8988T (cell line): ENCODE measurements around the gene CCR4.
"Not testable (repeated sequence)": the region's sequence is repeated elsewhere in the genome, so short reads cannot be mapped to it uniquely, and the experiment has no call there.

Experiments
- DNase-seq: peaks from one replicate; pipeline ENCODE4 v3.0.0; 2011

CCR4 gene

GRCh38 chr3:32984918-32985317 lies 33.5 kb downstream of the CCR4 start:
- DNase-seq: not testable (repeated sequence)

- DNase-seq: no peak
These were observed 37.7 kb downstream of the CCR4 start for GRCh38 chr3:32989171-32989570.

- DNase-seq: no peak
These were observed 38.7 kb downstream of the CCR4 start for GRCh38 chr3:32990116-32990515.

DNA sequence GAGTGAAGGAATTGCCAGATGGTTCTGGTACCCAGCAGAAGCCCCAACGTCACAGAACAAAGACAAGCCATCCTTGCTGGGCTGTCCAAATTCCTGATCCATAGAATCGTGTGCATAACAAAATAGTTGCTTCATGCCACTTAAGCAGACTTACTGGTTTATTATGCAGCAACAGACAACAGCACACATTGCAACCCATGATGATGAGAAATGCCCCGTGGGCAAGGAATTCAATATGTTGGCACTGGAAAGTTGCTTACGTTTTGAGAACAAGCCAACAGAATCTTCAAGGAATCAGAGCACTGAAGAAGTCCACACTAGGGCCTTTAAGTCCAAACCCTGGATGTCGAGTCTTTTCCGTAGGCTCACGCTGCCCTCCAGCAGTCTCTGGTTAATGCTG lies 40.3 kb downstream of the CCR4 start:
- DNase-seq: no peak

GRCh38 chr3:32992310-32992686 lies 40.9 kb downstream of the CCR4 start:
- no peak for DNase-seq

DNA sequence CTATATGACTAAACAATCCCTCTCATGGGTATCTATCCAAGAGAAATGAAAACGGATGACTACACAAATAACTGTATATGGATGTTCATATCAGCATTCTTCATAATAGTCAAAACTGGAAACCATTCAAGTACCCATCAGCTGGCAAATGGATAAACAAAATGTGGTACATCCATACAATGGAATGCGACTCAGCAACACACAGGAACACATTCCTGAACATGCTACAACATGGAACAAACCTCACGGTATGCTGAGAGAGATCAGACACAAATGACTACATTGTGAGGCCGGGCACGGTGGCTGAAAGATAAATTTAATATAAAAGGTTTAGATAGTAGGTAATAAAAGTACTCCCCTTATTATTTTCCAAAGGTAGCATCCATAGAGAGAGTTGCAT lies 42.6 kb downstream of the CCR4 start:
- no peak for DNase-seq

DNA sequence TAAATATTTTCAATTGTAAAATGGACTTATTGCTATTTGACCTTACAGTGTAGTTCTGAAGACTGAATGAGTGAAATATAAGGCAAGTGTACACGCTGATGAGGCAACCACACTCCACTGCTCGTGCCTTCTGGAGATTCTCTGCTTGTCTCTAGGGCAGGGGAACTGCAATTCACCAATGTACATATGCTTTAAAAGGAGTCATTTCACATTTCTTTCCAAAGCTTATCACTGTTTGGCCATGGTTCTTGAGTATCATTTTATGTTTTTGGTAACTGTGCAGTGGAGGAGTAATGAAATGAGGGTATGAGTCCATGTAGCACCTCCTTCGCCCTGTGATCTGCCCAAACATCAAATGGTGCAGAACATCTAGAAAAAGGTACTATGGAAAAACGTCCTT lies 43.7 kb downstream of the CCR4 start:
- DNase-seq: no peak

GRCh38 chr3:32996048-32996754 lies 44.8 kb downstream of the CCR4 start:
- DNase-seq: no peak

GRCh38 chr3:32996755-32997091 lies 45.3 kb downstream of the CCR4 start:
- DNase-seq: no peak

DNA sequence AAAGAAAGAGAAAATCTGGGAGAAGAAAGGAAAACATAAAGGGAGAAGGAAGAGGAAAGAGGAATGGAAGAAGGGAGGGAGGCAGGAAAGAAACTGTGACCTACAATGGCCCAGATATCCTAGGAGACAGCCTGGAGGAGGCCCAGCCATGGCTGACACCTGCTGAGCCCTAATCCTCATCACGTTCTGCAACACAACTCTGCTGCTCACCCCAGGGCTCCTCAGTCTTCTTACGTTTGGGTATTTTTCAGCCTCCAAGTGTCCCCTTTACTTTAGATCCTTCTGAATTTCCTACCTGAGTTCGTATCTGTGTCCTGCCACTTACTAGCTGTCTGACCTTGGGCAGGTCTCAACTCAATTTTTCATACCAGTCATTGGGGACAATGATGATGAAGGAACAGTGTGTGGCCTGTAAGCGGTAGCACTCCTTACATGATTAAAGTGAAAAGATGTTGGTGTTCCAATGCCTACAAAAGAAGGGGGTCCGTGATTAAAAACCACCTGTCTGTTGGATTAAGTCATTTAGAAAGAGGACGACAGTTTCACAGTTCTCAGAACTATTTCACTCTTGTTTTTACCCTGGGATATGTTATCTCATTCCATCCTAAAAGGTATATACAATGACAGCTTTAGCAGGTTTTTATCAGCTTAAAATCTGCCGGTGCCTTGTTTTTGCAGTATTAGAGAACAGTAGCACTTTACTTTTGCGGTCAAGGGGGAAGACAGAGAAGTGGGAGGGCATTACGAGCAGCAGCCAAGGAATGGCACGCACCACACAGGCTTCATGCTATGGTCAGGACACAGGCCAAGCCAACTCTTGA lies 47.4 kb downstream of the CCR4 start:
- DNase-seq: no peak

DNA sequence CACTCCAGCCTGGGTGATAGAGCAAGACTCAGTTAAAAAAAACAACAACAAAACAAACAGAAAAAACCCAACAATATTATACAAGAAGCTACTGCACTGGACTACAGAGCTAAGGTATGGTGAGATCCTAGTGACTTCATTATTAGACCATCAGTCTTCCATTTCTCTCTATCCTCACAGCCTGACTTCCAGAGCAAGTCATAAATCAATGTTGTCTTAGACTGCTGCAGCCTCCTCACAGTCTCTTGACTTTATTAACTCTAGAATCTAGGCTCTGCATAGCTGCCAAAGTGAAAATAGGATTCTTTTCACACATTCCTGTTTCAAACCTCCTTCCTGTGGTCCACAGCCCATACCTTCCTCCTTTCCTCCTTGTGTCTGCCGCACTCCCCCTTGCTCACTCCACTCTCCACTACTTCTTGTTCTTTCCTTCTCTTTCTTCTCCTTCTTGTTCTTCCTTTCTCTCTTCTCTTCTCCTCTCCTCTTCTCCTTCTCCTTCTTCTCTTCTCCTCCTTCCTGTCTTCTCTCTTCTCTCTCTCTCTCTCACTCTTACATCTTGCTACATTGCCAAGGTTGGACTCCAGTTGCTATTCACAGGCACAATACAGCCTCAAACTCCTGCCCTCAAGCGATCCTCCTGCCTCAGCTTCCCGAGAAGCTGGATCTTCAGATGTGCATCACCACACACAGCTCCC lies 49.4 kb downstream of the CCR4 start:
- DNase-seq: no peak

GRCh38 chr3:33001889-33002288 lies 50.4 kb downstream of the CCR4 start:
- no peak for DNase-seq

GRCh38 chr3:33003308-33003707 lies 51.9 kb downstream of the CCR4 start:
- no peak for DNase-seq

DNA sequence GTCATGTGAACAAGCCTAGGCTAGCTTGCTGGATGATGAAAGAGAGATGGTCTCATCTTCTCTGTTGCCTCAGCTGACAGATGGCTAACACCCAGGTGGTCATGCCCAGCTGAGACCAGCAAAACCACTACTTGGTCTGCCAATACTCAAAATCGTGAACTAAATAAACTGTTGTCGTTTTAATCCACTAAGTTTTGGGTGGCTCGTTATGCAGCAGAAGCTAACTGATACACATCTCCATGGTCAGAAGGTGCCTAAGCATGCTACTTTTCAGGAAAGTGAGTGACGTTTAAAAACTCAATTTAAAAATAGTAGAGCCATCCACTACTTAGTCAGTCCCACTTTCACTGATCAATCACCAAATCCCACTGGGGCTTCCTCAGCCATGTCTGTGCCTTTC lies 52.8 kb downstream of the CCR4 start:
- no peak for DNase-seq

DNA sequence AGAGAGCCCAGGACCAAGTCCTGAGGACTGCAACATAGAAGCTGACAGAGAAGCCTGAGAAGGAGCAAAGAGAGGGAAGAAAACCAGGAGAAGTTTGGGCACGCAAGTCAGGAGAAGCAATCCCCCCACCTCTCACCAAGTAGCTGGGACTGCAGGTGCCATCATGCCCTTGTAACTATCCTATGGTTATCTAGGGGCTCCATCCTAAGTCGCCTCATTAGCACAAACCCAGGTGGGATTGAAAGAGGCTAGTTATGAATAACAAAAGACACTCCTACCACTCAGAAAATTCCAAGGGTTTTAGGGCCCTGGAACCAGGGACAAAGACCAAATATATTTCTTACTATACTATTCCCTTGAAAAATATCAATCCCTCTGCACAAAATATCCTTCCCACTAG lies 53.5 kb downstream of the CCR4 start:
- no peak for DNase-seq
